Measurements from ENCODE around the gene FGL2.

Gene FGL2

GRCh38 chr7:77199013-77199966 is at the start of gene FGL2:
Gene FGL2 (minus strand): TSS chr7:77199819. CDS start chr7:77199793, 26 bp downstream.
- TF ChIP-seq CTCF (IDR thresholded peaks at IDR 0.05) = no peak
- Mint-ChIP-seq H3K4me3 (peak within 1 kb of the TSS; percentile 68), H3K27ac (no peak within 1 kb of the TSS), H3K36me3 (ENCODE audit: low read depth) (no peaks in the 10 kb centered on the region), H3K27me3 (ENCODE audit: low read depth, poor library complexity) (peaks cover 17% of the 10 kb centered on the region), H3K4me1 (peaks cover 7% of the 10 kb centered on the region), H3K9me3 (no peaks in the 10 kb centered on the region)
- DNase-seq = peak; percentile 26

GRCh38 chr7:77248154-77248553 is 48.5 kb upstream of the FGL2 start:
- no peak for DNase-seq
- Mint-ChIP-seq H3K4me1 (peaks cover 12% of the 10 kb centered on the region), H3K27ac (no peak overlapping the region), H3K9me3 (no peaks in the 10 kb centered on the region), H3K4me3 (no peak overlapping the region), H3K27me3 (ENCODE audit: low read depth, poor library complexity) (peaks cover 9% of the 10 kb centered on the region), H3K36me3 (ENCODE audit: low read depth) (no peaks in the 10 kb centered on the region)
- TF ChIP-seq CTCF (IDR thresholded peaks at IDR 0.05) = no peak

- peak; percentile 90 for DNase-seq
- Mint-ChIP-seq H3K36me3 (ENCODE audit: low read depth) (no peaks in the 10 kb centered on the region), H3K27me3 (ENCODE audit: low read depth, poor library complexity) (peaks cover 9% of the 10 kb centered on the region), H3K4me3 (no peak overlapping the region), H3K27ac (no peak overlapping the region), H3K4me1 (peaks cover 12% of the 10 kb centered on the region), H3K9me3 (no peaks in the 10 kb centered on the region)
- TF ChIP-seq CTCF (IDR thresholded peaks at IDR 0.05) = peak; percentile 90
Measured at GRCh38 chr7:77247206-77247850, 47.7 kb upstream of the FGL2 start.

- no peak overlapping the region for H3K4me3 Mint-ChIP-seq
- no peak for TF ChIP-seq CTCF (IDR thresholded peaks at IDR 0.05)
- H3K4me1 Mint-ChIP-seq = peaks cover 12% of the 10 kb centered on the region
- no peak for DNase-seq
- no peak overlapping the region for H3K27ac Mint-ChIP-seq
- H3K36me3 Mint-ChIP-seq (ENCODE audit: low read depth) = peaks cover 5% of the 10 kb centered on the region
- H3K27me3 Mint-ChIP-seq (ENCODE audit: low read depth, poor library complexity) = peaks cover 11% of the 10 kb centered on the region
- no peaks in the 10 kb centered on the region for H3K9me3 Mint-ChIP-seq
Measured at GRCh38 chr7:77246026-77246640, 46.5 kb upstream of the FGL2 start.

- Mint-ChIP-seq H3K27me3 (ENCODE audit: low read depth, poor library complexity) (peaks cover 5% of the 10 kb centered on the region), H3K4me3 (no peak overlapping the region), H3K4me1 (peaks cover 12% of the 10 kb centered on the region), H3K27ac (no peak overlapping the region), H3K9me3 (no peaks in the 10 kb centered on the region), H3K36me3 (ENCODE audit: low read depth) (peaks cover 5% of the 10 kb centered on the region)
- DNase-seq = no peak
- TF ChIP-seq CTCF (IDR thresholded peaks at IDR 0.05) = no peak
Measured at GRCh38 chr7:77245015-77245755, 45.6 kb upstream of the FGL2 start.
